ENCODE data around the gene FBXW7.

DNA sequence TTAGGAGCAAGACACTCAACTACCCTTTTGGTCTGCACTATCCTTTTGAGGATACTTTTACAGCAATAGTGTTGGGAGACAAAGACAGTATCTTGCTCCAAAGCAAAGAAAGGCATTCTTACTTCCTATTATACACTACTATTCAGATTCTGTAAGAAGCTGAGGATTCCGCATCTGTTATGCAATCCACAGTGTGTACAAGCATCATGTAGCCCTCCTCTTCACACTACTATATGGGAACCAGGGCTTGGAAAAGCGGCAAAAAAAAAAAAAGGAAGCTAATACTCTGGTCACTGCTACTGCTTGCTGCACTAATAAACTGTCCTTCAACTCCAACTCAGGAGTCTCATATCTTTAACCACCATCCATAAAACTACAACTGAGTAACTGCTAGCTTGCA lies 59.1 kb downstream of the FBXW7 start:
- TF ChIP-seq AHR (CRISPR knock-in tag; IDR thresholded peaks at IDR 0.05), result no peak
- TF ChIP-seq HDAC6 (IDR thresholded peaks at IDR 0.05; ENCODE audit: low read depth, low read length), result no peak
- TF ChIP-seq, protein P1, sequence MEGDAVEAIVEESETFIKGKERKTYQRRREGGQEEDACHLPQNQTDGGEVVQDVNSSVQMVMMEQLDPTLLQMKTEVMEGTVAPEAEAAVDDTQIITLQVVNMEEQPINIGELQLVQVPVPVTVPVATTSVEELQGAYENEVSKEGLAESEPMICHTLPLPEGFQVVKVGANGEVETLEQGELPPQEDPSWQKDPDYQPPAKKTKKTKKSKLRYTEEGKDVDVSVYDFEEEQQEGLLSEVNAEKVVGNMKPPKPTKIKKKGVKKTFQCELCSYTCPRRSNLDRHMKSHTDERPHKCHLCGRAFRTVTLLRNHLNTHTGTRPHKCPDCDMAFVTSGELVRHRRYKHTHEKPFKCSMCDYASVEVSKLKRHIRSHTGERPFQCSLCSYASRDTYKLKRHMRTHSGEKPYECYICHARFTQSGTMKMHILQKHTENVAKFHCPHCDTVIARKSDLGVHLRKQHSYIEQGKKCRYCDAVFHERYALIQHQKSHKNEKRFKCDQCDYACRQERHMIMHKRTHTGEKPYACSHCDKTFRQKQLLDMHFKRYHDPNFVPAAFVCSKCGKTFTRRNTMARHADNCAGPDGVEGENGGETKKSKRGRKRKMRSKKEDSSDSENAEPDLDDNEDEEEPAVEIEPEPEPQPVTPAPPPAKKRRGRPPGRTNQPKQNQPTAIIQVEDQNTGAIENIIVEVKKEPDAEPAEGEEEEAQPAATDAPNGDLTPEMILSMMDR (CRISPR knock-in tag; IDR thresholded peaks at IDR 0.05), result no peak
- TF ChIP-seq, protein P2, sequence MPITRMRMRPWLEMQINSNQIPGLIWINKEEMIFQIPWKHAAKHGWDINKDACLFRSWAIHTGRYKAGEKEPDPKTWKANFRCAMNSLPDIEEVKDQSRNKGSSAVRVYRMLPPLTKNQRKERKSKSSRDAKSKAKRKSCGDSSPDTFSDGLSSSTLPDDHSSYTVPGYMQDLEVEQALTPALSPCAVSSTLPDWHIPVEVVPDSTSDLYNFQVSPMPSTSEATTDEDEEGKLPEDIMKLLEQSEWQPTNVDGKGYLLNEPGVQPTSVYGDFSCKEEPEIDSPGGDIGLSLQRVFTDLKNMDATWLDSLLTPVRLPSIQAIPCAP (CRISPR knock-in tag; IDR thresholded peaks at IDR 0.05; ENCODE audit: low read depth), result no peak
- TF ChIP-seq, protein P3, sequence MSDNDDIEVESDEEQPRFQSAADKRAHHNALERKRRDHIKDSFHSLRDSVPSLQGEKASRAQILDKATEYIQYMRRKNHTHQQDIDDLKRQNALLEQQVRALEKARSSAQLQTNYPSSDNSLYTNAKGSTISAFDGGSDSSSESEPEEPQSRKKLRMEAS (IDR thresholded peaks at IDR 0.05), result no peak
- TF ChIP-seq, protein P4, sequence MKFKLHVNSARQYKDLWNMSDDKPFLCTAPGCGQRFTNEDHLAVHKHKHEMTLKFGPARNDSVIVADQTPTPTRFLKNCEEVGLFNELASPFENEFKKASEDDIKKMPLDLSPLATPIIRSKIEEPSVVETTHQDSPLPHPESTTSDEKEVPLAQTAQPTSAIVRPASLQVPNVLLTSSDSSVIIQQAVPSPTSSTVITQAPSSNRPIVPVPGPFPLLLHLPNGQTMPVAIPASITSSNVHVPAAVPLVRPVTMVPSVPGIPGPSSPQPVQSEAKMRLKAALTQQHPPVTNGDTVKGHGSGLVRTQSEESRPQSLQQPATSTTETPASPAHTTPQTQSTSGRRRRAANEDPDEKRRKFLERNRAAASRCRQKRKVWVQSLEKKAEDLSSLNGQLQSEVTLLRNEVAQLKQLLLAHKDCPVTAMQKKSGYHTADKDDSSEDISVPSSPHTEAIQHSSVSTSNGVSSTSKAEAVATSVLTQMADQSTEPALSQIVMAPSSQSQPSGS (CRISPR knock-in tag; IDR thresholded peaks at IDR 0.05), result no peak
- no peak for TF ChIP-seq SPEN (CRISPR knock-in tag; IDR thresholded peaks at IDR 0.05; ENCODE audit: low read depth)
- TF ChIP-seq, protein P5, sequence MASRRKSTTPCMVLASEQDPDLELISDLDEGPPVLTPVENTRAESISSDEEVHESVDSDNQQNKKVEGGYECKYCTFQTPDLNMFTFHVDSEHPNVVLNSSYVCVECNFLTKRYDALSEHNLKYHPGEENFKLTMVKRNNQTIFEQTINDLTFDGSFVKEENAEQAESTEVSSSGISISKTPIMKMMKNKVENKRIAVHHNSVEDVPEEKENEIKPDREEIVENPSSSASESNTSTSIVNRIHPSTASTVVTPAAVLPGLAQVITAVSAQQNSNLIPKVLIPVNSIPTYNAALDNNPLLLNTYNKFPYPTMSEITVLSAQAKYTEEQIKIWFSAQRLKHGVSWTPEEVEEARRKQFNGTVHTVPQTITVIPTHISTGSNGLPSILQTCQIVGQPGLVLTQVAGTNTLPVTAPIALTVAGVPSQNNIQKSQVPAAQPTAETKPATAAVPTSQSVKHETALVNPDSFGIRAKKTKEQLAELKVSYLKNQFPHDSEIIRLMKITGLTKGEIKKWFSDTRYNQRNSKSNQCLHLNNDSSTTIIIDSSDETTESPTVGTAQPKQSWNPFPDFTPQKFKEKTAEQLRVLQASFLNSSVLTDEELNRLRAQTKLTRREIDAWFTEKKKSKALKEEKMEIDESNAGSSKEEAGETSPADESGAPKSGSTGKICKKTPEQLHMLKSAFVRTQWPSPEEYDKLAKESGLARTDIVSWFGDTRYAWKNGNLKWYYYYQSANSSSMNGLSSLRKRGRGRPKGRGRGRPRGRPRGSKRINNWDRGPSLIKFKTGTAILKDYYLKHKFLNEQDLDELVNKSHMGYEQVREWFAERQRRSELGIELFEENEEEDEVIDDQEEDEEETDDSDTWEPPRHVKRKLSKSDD (CRISPR knock-in tag; IDR thresholded peaks at IDR 0.05; ENCODE audit: low read depth), result no peak
- TF ChIP-seq, protein P6, sequence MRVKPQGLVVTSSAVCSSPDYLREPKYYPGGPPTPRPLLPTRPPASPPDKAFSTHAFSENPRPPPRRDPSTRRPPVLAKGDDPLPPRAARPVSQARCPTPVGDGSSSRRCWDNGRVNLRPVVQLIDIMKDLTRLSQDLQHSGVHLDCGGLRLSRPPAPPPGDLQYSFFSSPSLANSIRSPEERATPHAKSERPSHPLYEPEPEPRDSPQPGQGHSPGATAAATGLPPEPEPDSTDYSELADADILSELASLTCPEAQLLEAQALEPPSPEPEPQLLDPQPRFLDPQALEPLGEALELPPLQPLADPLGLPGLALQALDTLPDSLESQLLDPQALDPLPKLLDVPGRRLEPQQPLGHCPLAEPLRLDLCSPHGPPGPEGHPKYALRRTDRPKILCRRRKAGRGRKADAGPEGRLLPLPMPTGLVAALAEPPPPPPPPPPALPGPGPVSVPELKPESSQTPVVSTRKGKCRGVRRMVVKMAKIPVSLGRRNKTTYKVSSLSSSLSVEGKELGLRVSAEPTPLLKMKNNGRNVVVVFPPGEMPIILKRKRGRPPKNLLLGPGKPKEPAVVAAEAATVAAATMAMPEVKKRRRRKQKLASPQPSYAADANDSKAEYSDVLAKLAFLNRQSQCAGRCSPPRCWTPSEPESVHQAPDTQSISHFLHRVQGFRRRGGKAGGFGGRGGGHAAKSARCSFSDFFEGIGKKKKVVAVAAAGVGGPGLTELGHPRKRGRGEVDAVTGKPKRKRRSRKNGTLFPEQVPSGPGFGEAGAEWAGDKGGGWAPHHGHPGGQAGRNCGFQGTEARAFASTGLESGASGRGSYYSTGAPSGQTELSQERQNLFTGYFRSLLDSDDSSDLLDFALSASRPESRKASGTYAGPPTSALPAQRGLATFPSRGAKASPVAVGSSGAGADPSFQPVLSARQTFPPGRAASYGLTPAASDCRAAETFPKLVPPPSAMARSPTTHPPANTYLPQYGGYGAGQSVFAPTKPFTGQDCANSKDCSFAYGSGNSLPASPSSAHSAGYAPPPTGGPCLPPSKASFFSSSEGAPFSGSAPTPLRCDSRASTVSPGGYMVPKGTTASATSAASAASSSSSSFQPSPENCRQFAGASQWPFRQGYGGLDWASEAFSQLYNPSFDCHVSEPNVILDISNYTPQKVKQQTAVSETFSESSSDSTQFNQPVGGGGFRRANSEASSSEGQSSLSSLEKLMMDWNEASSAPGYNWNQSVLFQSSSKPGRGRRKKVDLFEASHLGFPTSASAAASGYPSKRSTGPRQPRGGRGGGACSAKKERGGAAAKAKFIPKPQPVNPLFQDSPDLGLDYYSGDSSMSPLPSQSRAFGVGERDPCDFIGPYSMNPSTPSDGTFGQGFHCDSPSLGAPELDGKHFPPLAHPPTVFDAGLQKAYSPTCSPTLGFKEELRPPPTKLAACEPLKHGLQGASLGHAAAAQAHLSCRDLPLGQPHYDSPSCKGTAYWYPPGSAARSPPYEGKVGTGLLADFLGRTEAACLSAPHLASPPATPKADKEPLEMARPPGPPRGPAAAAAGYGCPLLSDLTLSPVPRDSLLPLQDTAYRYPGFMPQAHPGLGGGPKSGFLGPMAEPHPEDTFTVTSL (CRISPR knock-in tag; IDR thresholded peaks at IDR 0.05; ENCODE audit: borderline replicate concordance), result no peak
- no peak for TF ChIP-seq TMF1 (CRISPR knock-in tag; IDR thresholded peaks at IDR 0.05; ENCODE audit: low read depth)
- TF ChIP-seq, protein P7, sequence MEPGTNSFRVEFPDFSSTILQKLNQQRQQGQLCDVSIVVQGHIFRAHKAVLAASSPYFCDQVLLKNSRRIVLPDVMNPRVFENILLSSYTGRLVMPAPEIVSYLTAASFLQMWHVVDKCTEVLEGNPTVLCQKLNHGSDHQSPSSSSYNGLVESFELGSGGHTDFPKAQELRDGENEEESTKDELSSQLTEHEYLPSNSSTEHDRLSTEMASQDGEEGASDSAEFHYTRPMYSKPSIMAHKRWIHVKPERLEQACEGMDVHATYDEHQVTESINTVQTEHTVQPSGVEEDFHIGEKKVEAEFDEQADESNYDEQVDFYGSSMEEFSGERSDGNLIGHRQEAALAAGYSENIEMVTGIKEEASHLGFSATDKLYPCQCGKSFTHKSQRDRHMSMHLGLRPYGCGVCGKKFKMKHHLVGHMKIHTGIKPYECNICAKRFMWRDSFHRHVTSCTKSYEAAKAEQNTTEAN (CRISPR knock-in tag; conservative IDR thresholded peaks at IDR 0.05), result no peak
- no peak for TF ChIP-seq ZNF768 (CRISPR knock-in tag; IDR thresholded peaks at IDR 0.05)
- TF ChIP-seq MXI1 (IDR thresholded peaks at IDR 0.05; ENCODE audit: borderline replicate concordance, low read depth, low read length), result no peak

Measured in HepG2 (cell line).